ENCODE measurements around the gene RADX.

Gene RADX

DNA sequence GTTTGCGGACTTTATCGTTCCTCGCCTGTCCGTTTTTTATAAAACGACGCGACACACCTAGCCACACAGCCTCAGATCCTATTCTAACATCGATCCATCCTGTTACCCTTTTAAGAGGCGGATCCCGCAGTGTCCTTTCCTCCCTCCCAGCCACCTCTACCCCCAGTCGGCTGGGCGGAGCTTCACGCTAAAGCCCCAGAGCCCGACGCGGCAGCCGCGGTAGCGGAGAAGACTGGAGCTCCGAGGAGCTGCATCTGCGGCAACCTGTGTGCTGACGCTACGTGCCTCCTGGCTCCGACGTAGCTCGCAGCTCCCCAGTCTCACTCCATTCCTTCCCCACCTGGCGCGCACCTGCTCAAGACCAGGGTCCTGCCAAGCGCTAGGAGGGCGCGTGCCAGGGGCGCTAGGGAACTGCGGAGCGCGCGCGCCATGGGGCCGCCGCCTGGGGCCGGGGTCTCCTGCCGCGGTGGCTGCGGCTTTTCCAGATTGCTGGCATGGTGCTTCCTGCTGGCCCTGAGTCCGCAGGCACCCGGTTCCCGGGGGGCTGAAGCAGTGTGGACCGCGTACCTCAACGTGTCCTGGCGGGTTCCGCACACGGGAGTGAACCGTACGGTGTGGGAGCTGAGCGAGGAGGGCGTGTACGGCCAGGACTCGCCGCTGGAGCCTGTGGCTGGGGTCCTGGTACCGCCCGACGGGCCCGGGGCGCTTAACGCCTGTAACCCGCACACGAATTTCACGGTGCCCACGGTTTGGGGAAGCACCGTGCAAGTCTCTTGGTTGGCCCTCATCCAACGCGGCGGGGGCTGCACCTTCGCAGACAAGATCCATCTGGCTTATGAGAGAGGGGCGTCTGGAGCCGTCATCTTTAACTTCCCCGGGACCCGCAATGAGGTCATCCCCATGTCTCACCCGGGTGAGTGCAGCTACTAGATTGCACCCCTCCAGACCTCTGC lies 115.0 kb downstream of the RADX start, which contains the start of gene RNF128:
RNF128 (plus strand) TSS at position 217 of the 953 bp plus-strand sequence; CDS start at position 430, 213 bp downstream.
- H3K4me1 Mint-ChIP-seq = peaks cover 7% of the 10 kb centered on the region
- H3K27me3 Mint-ChIP-seq (ENCODE audit: low read depth, poor library complexity) = peaks cover 75% of the 10 kb centered on the region

DNA sequence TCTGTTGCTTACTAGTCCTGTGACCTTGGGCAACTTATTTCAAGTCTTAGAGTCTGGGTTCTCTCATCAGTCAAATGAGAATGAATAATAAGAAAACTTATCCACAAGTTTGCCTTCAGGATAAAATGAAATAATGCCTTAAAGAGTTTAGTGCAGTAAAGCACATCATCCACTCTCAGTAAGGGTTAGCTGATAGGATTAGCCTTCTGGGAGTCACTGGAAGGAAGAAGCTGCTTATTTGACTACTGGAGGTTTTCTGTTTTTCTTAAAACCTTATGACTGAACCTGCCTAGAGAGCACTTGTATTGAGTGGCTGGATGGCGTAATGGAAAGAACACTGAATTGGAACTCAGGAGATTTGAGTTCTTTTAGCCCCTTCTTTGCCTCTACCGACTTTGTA lies 116.6 kb downstream of the RADX start:
- Mint-ChIP-seq H3K36me3 (ENCODE audit: low read depth) (no peaks in the 10 kb centered on the region), H3K4me3 (no peak overlapping the region), H3K9me3 (peaks cover 23% of the 10 kb centered on the region), H3K27ac (no peak overlapping the region), H3K27me3 (ENCODE audit: low read depth, poor library complexity) (peaks cover 74% of the 10 kb centered on the region), H3K4me1 (peaks cover 7% of the 10 kb centered on the region)
- TF ChIP-seq, protein P1, sequence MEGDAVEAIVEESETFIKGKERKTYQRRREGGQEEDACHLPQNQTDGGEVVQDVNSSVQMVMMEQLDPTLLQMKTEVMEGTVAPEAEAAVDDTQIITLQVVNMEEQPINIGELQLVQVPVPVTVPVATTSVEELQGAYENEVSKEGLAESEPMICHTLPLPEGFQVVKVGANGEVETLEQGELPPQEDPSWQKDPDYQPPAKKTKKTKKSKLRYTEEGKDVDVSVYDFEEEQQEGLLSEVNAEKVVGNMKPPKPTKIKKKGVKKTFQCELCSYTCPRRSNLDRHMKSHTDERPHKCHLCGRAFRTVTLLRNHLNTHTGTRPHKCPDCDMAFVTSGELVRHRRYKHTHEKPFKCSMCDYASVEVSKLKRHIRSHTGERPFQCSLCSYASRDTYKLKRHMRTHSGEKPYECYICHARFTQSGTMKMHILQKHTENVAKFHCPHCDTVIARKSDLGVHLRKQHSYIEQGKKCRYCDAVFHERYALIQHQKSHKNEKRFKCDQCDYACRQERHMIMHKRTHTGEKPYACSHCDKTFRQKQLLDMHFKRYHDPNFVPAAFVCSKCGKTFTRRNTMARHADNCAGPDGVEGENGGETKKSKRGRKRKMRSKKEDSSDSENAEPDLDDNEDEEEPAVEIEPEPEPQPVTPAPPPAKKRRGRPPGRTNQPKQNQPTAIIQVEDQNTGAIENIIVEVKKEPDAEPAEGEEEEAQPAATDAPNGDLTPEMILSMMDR (IDR thresholded peaks at IDR 0.05) = no peak
- no peak for DNase-seq

More for the DNA sequence above, 115.0 kb downstream of the RADX start, which contains the start of gene RNF128:
- TF ChIP-seq, protein P1 (IDR thresholded peaks at IDR 0.05) = no peak
- no peak within 1 kb of the TSS for H3K27ac Mint-ChIP-seq
- H3K4me3 Mint-ChIP-seq = peak within 1 kb of the TSS; percentile 83
- DNase-seq = peak; percentile 61
- peaks cover 25% of the 10 kb centered on the region for H3K9me3 Mint-ChIP-seq
- no peaks in the 10 kb centered on the region for H3K36me3 Mint-ChIP-seq (ENCODE audit: low read depth)

Measured in nephron progenitor cell (in vitro differentiated cells).